H9 (cell line): Measurements from ENCODE around the gene FAM13B. TPM values are rescaled to one million over a fixed set of nuclear protein-coding genes. Genes with fewer than 3 reads are reported as not detected.

Source experiments
- DNase-seq: peaks from one replicate; pipeline ENCODE4 v3.0.0-alpha.2; 2017
- H2AFZ ChIP-seq: one replicate; pipeline ENCODE4 v1.6.1; 2013; ENCODE audit warnings: mild to moderate bottlenecking, low read length, control low read depth, moderate library complexity
- H2AK5ac ChIP-seq: 2 replicates; pipeline ENCODE4 v1.6.1; 2013; ENCODE audit warnings: low read length, control low read depth, mixed read lengths; ENCODE audit not compliant: insufficient read length
- H2BK120ac ChIP-seq: one replicate; pipeline ENCODE4 v1.6.1; 2013; ENCODE audit warnings: low read depth, mild to moderate bottlenecking, low read length, control low read depth, inconsistent platforms; ENCODE audit not compliant: poor library complexity, severe bottlenecking
- H2BK12ac ChIP-seq: 2 replicates; pipeline ENCODE4 v1.6.1; 2013; ENCODE audit warnings: low read length, control low read depth, mixed read lengths, low read depth; ENCODE audit not compliant: insufficient read length
- H2BK15ac ChIP-seq: 2 replicates; pipeline ENCODE4 v1.6.1; 2013; ENCODE audit warnings: low read depth, low read length, control low read depth
- H2BK20ac ChIP-seq: one replicate; pipeline ENCODE4 v1.6.1; 2013; ENCODE audit warnings: low read depth, mild to moderate bottlenecking, low read length, control low read depth, inconsistent platforms; ENCODE audit not compliant: poor library complexity, severe bottlenecking
- H2BK5ac ChIP-seq: 2 replicates; pipeline ENCODE4 v1.6.1; 2013; ENCODE audit warnings: low read length, control low read depth, mixed read lengths; ENCODE audit not compliant: insufficient read length
- H3K14ac ChIP-seq: 2 replicates; pipeline ENCODE4 v1.6.1; 2013; ENCODE audit warnings: low read length, control low read depth; ENCODE audit not compliant: insufficient read depth
- H3K18ac ChIP-seq: 2 replicates; pipeline ENCODE4 v1.6.1; 2013; ENCODE audit warnings: low read depth, mild to moderate bottlenecking, mixed read lengths, low read length, control low read depth; ENCODE audit not compliant: insufficient read length
- H3K23ac ChIP-seq: 2 replicates; pipeline ENCODE4 v1.6.1; 2013; ENCODE audit warnings: low read length, control low read depth, mixed read lengths, low read depth; ENCODE audit not compliant: insufficient read length
- H3K23me2 ChIP-seq: 2 replicates; pipeline ENCODE4 v1.6.1; 2013; ENCODE audit warnings: low read depth, mild to moderate bottlenecking, mixed read lengths, low read length, control low read depth; ENCODE audit not compliant: insufficient read length, poor library complexity, severe bottlenecking
- H3K27ac ChIP-seq: 2 replicates; pipeline ENCODE4 v1.5.1; 2013; ENCODE audit warnings: low read length, control low read depth, mixed read lengths, low read depth; ENCODE audit not compliant: insufficient read length
- H3K27me3 ChIP-seq: 2 replicates; pipeline ENCODE4 v1.6.1; 2013; ENCODE audit warnings: low read length, control low read depth, inconsistent platforms; ENCODE audit not compliant: insufficient read depth
- H3K4ac ChIP-seq: 2 replicates; pipeline ENCODE4 v1.6.1; 2013; ENCODE audit warnings: low read depth, mild to moderate bottlenecking, control low read depth, inconsistent platforms, low read length, moderate library complexity
- H3K4me1 ChIP-seq: 2 replicates; pipeline ENCODE4 v1.6.1; 2013; ENCODE audit warnings: low read length, control low read depth, inconsistent platforms; ENCODE audit not compliant: insufficient read depth
- H3K4me2 ChIP-seq: 2 replicates; pipeline ENCODE4 v1.6.1; 2013; ENCODE audit warnings: low read length, control low read depth, mixed read lengths; ENCODE audit not compliant: insufficient read length, insufficient read depth
- H3K56ac ChIP-seq: 2 replicates; pipeline ENCODE4 v1.6.1; 2013; ENCODE audit warnings: low read depth, mild to moderate bottlenecking, mixed read lengths, low read length, control low read depth; ENCODE audit not compliant: insufficient read length
- H3K79me1 ChIP-seq: 2 replicates; pipeline ENCODE4 v1.6.1; 2013; ENCODE audit warnings: low read depth, mild to moderate bottlenecking, moderate library complexity, low read length, control low read depth, inconsistent platforms; ENCODE audit not compliant: insufficient read depth, poor library complexity, severe bottlenecking
- H3K79me2 ChIP-seq: 2 replicates; pipeline ENCODE4 v1.6.1; 2013; ENCODE audit warnings: low read length, control low read depth, inconsistent platforms; ENCODE audit not compliant: insufficient read depth
- H3K9ac ChIP-seq: 2 replicates; pipeline ENCODE4 v1.6.1; 2013; ENCODE audit warnings: low read length, control low read depth, mixed read lengths; ENCODE audit not compliant: insufficient read length; ENCODE audit errors: extremely low read depth
- H3K9me3 ChIP-seq: one replicate; pipeline ENCODE4 v1.6.1; 2013; ENCODE audit warnings: low read depth, low read length, inconsistent platforms; ENCODE audit not compliant: control insufficient read depth
- H3T11ph ChIP-seq: one replicate; pipeline ENCODE4 v1.6.1; 2013; ENCODE audit warnings: mild to moderate bottlenecking, low read length, control low read depth, inconsistent platforms
- H4K20me1 ChIP-seq: one replicate; pipeline ENCODE4 v1.6.1; 2013; ENCODE audit not compliant: control insufficient read depth, insufficient read length, insufficient read depth
- H4K5ac ChIP-seq: 2 replicates; pipeline ENCODE4 v1.6.1; 2013; ENCODE audit warnings: low read depth, mild to moderate bottlenecking, mixed read lengths, low read length, control low read depth; ENCODE audit not compliant: insufficient read length
- H4K8ac ChIP-seq: replicated peaks from 2 replicates; pipeline ENCODE4 v1.6.1; 2013; ENCODE audit warnings: low read length, control low read depth, mixed read lengths, low read depth; ENCODE audit not compliant: insufficient read length
- H4K91ac ChIP-seq: 2 replicates; pipeline ENCODE4 v1.6.1; 2013; ENCODE audit warnings: low read depth, mild to moderate bottlenecking, moderate library complexity, mixed read lengths, low read length, control low read depth; ENCODE audit not compliant: insufficient read length
- H3K27ac Mint-ChIP-seq, 3 experiments: 2 replicates in 2 of 3; 3 replicates in 1 of 3; pipeline ENCODE4 v1.8.0; 2020 to 2021; ENCODE audit warnings: mixed read lengths in 3 of 3, mild to moderate bottlenecking in 1 of 3, moderate library complexity in 1 of 3
- H3K27me3 Mint-ChIP-seq: 2 replicates; pipeline ENCODE4 v1.8.0; 2021; ENCODE audit warnings: low read depth, mild to moderate bottlenecking, moderate library complexity, mixed read lengths
- H3K36me3 Mint-ChIP-seq, 3 experiments: 2 replicates in 2 of 3; 3 replicates in 1 of 3; pipeline ENCODE4 v1.8.0; 2020 to 2021; ENCODE audit warnings: low read depth in 3 of 3, mixed read lengths in 3 of 3; ENCODE audit not compliant: insufficient read depth in 1 of 3
- H3K4me1 Mint-ChIP-seq, 2 experiments: 2 replicates each; pipeline ENCODE4 v1.8.0; 2020; ENCODE audit warnings: mixed read lengths in 2 of 2
- H3K4me3 Mint-ChIP-seq, 2 experiments: 2 replicates in 1 of 2; 3 replicates in 1 of 2; pipeline ENCODE4 v1.8.0; 2020 to 2021; ENCODE audit warnings: mild to moderate bottlenecking in 2 of 2, mixed read lengths in 2 of 2, moderate library complexity in 1 of 2
- H3K9me3 Mint-ChIP-seq, 2 experiments: 2 replicates in 1 of 2; 3 replicates in 1 of 2; pipeline ENCODE4 v1.8.0; 2020; ENCODE audit warnings: mild to moderate bottlenecking in 2 of 2, mixed read lengths in 2 of 2, moderate library complexity in 1 of 2
- CTCF ChIP-seq: fragments of 200-600 bp; sonication (generic); conservative IDR thresholded peaks from 3 replicates; pipeline ENCODE4 v1.8.0; 2021; ENCODE audit warnings: antibody characterized with exemption, mild to moderate bottlenecking
- WGBS: extraction: QIAGEN DNeasy Blood & Tissue Kit; methylation state at CpG from one replicate; pipeline ENCODE4 v1.1.7; 2013; ENCODE audit warnings: missing lambda C conversion rate, low lambda C conversion rate, mixed read lengths; ENCODE audit not compliant: insufficient read length; ENCODE audit errors: extremely low coverage; 5-methylcytosine and 5-hydroxymethylcytosine counted together
- total RNA-seq: library from RNA; stranded (reverse); gene quantifications from 2 replicates; pipeline ENCODE4 v1.2.1, GENCODE V29; 2021

Gene FAM13B
- total RNA-seq, 1 experiment from 2014 or later = 23.0 TPM

DNA sequence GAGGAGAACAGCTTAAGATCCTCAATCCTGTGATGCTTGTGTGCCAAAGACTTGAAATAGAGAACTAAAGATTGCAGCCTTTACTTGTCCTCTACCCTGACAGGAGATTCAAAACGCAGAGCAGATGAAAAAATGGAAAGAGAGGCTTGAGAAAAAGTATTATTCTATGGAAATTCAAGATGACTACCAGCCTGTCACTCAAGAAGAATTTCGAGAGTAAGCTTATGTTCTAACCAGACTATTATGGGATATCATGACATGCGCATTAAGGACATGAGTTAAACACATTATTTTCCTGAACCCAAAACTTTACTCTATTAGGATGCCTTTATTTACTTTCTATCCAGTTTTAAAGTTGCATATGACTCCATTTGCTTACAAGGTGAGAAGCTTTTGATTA is 97.2 kb downstream of the FAM13B start:
- no peak overlapping the region for H4K5ac ChIP-seq
- H2AK5ac ChIP-seq = no peak overlapping the region
- H3K18ac ChIP-seq = no peak overlapping the region
- H3K27me3 ChIP-seq = no peaks in the 10 kb centered on the region
- H3K14ac ChIP-seq = no peak overlapping the region
- H2AFZ ChIP-seq = no peak overlapping the region
- H3K36me3 Mint-ChIP-seq = peaks cover 10 to 32% (median 30%) of the 10 kb centered on the region in 3 experiments; a peak in 6 of 7 replicates
- H3K27ac ChIP-seq = no peak overlapping the region
- no peak overlapping the region for H2BK15ac ChIP-seq
- no peak overlapping the region for H2BK120ac ChIP-seq
- H4K91ac ChIP-seq = no peak overlapping the region
- H3K56ac ChIP-seq = no peak overlapping the region
- H3K9me3 ChIP-seq = no peaks in the 10 kb centered on the region
- no peak overlapping the region for H3K4me2 ChIP-seq
- H4K20me1 ChIP-seq = no peaks in the 10 kb centered on the region
- no peak overlapping the region for H2BK20ac ChIP-seq
- TF ChIP-seq CTCF = no peak
- H2BK12ac ChIP-seq = no peak overlapping the region
- H3K23me2 ChIP-seq = no peaks in the 10 kb centered on the region
- H3K4me3 Mint-ChIP-seq = no peak overlapping the region
- DNase-seq = no peak
- no peak overlapping the region for H3K27ac Mint-ChIP-seq
- WGBS = no CpG with 5 or more reads among the region's 3 CpGs
- no peak overlapping the region for H3K4ac ChIP-seq
- H3K9me3 Mint-ChIP-seq = no peaks in the 10 kb centered on the region
- no peak overlapping the region for H2BK5ac ChIP-seq
- no peaks in the 10 kb centered on the region for H3K27me3 Mint-ChIP-seq
- H3K4me1 ChIP-seq = no peaks in the 10 kb centered on the region
- no peak overlapping the region for H3T11ph ChIP-seq
- no peaks in the 10 kb centered on the region for H3K4me1 Mint-ChIP-seq
- no peaks in the 10 kb centered on the region for H3K79me1 ChIP-seq
- no peak overlapping the region for H3K23ac ChIP-seq
- H3K9ac ChIP-seq = no peak overlapping the region
- no peak overlapping the region for H4K8ac ChIP-seq
- H3K79me2 ChIP-seq = no peaks in the 10 kb centered on the region
